Measurements from ENCODE around the gene NEB.

DNA sequence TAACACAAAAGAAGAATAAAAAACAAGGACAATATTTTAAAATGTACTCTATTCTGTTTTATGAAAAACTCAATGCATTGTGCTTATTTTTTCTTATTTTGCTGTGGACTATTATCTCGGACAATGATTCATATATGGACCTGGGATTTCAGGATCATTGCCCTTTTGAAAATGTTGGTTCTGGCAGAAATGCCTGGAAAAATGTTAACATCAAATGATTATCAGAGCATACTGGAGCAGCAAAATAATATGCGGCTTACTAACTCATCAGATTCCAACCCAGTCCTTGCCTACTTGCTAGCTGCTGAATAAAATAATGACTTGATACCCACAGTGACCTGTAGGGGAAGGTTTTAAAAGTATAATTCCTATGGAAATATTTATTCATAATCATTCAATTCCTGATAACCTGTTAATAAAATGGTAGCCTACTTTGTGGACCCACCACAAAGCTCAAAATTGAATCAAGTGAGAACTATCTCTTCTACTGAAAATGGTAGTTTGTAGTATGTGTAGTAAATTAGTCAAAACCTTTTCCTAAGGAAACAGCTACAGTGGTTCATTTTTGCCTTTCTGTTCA lies 117.4 kb downstream of the NEB start:
- TF ChIP-seq GABPB1 (CRISPR knock-in tag; IDR thresholded peaks at IDR 0.05) = no peak
- no peak for TF ChIP-seq ATF1 (CRISPR knock-in tag; IDR thresholded peaks at IDR 0.05)
- no peak for TF ChIP-seq MAZ (IDR thresholded peaks at IDR 0.05; ENCODE audit: borderline replicate concordance, low read depth, low read length)
- TF ChIP-seq MAZ (CRISPR knock-in tag; IDR thresholded peaks at IDR 0.05; ENCODE audit: low read depth) = no peak
- TF ChIP-seq ZNF251 (CRISPR knock-in tag; IDR thresholded peaks at IDR 0.05) = no peak
- TF ChIP-seq ZC3H4 (CRISPR knock-in tag; IDR thresholded peaks at IDR 0.05; ENCODE audit: borderline replicate concordance) = no peak
- TF ChIP-seq JUNB (CRISPR knock-in tag; IDR thresholded peaks at IDR 0.05; ENCODE audit: borderline replicate concordance) = no peak
- no peak for TF ChIP-seq ZNF335 (CRISPR knock-in tag; IDR thresholded peaks at IDR 0.05)
- no peak for TF ChIP-seq DR1 (CRISPR knock-in tag; IDR thresholded peaks at IDR 0.05)
- TF ChIP-seq DPF2 (CRISPR knock-in tag; IDR thresholded peaks at IDR 0.05; ENCODE audit: borderline replicate concordance, low read depth) = no peak
